ENCODE measurements around the gene GPR25.
"Not testable (repeated sequence)": the region's sequence is repeated elsewhere in the genome, so short reads cannot be mapped to it uniquely, and the experiment has no call there.

Gene GPR25

GRCh38 chr1:200895801-200896530 is 23.2 kb downstream of the GPR25 start:
- no peak for DNase-seq

DNA sequence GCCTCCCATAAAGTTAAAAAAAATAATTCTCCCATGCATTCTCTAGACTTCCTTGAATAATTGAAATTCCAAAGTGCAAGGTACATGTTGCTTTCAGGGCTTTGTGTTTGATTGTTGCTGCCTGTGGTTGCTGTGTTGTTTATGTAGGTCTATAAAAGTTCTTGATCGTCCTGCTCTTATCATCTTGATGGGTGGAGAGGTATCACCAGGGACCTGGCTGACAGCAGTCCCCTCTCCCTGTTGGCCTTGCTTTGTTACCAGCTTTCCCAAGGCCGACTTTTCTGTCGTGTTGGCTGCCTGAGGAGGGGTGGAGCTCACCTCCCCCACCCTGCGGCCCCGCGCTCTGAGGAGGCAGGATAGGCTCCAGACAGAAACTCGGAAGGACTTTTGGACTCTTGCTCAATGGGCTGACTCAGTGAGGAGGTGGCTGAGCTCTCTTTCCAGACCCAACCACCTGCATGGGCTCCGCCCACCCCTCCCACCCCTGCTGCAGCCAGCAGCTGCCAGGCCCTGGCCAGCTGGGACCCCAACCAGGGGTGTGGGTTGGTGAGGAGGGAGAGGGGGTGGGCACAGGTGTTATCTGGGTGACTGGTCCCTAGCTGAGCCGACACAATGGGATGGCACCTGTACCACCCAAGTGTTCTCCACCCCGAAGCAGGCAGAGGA is 23.9 kb downstream of the GPR25 start:
- DNase-seq, result no peak

- DNase-seq, result no peak
These were observed 24.5 kb downstream of the GPR25 start for GRCh38 chr1:200897259-200897658.

- DNase-seq, result no peak
These were observed 26.2 kb downstream of the GPR25 start for GRCh38 chr1:200899015-200899386.

DNA sequence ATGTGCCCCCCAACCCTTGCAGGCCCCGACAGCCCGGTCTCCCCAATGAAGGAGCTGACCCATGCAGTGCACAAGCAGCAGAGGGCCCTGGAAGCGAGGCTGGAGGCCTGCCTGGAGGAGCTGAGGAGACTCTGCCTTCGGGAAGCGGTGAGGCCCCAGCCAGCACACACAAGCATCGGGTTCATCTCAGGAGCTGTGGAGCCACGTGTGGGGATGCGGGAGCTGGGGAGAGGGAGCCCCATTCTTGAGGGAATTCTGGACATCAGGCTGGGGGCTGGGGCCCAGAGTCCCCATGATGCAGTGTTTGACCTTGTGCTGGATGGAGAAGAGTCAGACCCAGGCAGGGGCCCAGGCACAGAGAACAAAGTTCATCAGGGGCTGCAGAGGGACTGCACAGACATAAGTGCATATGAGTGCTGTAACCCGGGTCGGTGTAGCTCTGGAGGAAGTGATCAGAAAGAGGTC is 26.7 kb downstream of the GPR25 start:
- DNase-seq, result no peak

GRCh38 chr1:200899954-200900867 is 27.4 kb downstream of the GPR25 start:
- no peak for DNase-seq

GRCh38 chr1:200900877-200901276 is 28.1 kb downstream of the GPR25 start:
- DNase-seq, result peak; percentile 22

DNA sequence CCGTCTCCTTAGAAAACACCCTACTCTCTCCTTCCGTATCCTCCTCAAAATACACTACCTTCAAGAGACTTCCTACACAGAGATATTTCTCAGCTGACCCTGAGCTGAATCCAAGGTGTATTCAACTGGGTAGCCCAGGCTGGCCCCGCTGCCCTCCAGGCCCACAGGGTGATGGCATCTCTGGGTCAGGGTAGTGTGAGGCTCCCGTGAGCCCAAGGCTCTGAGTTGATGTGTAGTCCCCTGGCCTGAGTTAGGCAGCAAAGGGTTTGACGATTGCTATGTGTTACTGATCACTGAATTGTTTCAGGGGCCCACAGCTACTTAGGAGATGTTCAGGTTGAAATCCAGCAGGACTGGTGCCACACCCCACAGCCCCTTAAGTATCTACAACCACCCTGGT is 28.6 kb downstream of the GPR25 start:
- DNase-seq, result no peak

DNA sequence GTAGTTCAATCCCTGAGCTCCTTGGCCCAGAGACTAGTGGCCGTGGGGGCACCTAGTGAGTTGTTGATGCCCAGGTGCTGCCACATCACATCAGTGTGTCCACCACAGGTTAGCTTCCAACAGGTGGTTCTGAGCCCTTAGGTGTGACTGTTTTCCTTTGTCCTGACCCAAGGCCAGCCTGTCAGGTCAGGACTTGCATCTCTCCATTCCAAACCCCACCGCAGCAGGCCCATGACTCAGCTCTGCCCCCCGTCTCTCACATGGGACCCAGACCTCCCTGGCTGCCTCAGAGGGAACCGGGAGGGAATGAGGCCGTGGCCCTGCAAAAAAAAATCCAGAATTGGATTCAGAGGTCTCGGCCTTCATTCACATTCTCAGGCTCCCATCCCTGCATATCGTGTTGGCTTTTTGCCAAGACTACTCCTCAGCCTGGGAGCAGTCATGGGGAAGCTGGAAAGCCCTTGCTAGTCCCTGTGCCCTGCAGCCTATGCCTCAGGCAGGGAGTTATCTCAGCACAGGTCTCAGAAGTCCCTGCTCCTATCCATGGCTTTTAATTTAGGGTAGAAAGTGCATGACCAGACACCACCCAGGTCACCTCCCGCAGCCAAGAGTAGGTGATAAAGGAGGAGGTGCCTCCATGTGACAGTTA is 29.1 kb downstream of the GPR25 start:
- no peak for DNase-seq

DNA sequence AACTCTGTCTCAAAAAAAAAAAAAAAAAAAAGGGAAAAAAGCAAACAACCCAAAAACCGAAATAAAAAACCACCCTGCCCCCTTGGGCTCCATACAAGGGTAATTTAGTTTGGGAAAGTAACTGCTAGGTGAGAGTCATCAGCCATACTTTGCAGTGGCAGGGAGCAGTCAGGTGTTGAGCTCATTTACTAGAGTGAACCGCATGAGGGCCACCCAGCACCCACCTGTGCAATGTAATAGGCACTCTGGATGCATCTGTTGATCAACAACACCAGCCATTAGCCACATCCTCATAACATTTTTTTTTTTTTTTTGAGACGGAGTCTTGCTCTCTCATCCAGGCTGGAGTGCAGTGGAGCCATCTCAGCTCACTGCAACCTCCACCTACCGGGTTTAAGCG is 31.0 kb downstream of the GPR25 start:
- DNase-seq, result no peak

GRCh38 chr1:200904772-200905171 is 32.0 kb downstream of the GPR25 start:
- no peak for DNase-seq

- no peak for DNase-seq
These were observed 32.8 kb downstream of the GPR25 start for GRCh38 chr1:200905411-200906052.

DNA sequence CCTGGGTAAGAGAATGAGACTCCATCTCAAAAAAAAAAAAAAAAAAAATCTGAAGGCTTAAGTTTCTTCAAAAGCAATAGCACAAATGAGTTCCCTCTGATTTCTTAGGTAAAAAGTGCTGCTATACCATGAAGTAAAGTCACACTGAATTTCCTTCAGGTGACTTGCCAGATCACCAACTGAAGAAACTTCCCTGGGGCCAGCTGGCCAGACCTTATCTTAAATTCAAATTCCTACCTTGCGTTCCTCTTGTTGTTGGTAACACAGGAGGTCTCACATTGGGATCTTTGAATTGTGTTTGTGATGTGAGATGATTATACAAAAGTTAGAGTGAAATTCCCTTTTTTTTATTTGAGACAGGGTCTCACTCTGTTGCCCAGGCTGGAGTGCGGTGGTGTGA is 33.7 kb downstream of the GPR25 start:
- DNase-seq, result no peak

DNA sequence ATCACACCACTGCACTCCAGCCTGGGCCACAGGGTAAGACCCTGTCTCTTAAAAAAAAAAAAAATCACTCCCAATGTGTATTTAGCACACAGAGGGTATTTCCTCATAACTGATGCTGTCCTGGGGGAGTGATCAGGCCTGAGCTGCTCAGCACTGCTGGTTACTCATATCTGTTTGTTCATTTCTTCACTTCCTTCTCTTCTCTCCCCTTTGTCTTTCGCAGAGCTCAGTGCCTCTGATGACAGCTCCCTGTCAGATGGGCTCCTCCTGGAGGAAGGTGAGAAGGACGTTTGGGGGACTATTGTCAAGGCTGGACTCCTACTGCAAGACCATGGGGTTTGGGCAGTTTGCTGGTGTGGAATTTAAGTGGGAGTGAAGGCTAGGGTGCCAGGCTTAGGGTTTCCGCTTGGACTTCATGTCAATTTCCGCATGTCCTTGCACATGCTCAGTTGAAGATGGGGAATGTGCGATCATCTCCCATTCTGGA is 34.9 kb downstream of the GPR25 start:
- DNase-seq, result no peak

DNA sequence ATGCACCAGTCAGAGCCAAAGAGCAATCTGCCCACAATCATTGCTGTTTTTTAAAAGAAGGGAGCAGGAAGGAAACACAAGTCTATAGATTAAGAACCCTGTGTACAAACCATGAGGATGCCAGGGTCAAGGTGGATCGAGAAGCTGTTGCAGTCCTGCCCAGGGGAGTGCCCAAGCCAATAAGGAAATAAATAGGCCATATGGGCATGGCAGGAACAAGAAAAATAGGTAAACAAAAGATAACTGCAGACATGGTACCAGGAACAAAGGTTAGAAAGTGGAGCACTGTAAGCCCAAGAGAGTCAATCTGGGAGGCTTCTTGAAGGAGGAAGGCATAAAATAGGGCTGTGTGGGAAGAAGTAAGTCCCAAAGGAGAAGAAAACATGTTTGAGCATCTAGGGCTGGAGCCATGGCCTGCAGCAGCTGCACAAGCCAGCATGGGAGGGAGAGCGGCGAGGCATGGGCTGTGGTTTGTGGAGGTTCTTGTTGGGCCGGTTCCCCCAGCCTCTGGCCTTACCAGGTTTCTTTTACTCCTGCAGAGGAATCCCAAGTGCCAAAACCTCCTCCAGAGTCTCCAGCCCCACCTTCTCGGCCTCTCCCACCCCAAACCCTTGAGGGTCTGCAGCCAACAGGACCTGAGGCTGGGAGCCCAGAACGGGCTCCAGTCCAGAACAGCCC is 35.5 kb downstream of the GPR25 start:
- DNase-seq, result no peak

- DNase-seq, result no peak
These were observed 36.3 kb downstream of the GPR25 start for GRCh38 chr1:200909071-200909470.

GRCh38 chr1:200909757-200910239 is 37.0 kb downstream of the GPR25 start:
- no peak for DNase-seq

GRCh38 chr1:200911361-200911760 is 38.6 kb downstream of the GPR25 start:
- no peak for DNase-seq

DNA sequence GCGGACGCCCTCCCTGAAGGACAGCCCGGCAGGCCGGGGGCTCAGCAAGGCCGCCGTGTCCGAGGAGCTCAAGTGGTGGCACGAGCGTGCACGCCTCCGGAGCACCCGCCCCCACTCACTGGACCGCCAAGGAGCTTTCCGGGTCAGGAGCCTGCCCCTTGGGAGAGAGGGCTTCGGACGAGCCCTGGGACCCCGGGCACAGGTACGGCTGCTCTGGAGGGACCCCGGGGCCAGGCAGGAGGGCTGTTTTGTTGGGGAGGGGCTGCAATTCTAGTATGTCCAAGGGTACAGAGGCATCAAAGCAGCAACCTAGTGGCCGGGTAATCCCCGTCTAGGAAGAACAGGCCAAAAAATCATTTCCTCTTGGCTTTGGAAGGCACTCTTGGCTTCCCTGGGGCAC is 39.2 kb downstream of the GPR25 start:
- not testable (repeated sequence) for DNase-seq

GRCh38 chr1:200912737-200913407 is 40.1 kb downstream of the GPR25 start:
- DNase-seq, result no peak

DNA sequence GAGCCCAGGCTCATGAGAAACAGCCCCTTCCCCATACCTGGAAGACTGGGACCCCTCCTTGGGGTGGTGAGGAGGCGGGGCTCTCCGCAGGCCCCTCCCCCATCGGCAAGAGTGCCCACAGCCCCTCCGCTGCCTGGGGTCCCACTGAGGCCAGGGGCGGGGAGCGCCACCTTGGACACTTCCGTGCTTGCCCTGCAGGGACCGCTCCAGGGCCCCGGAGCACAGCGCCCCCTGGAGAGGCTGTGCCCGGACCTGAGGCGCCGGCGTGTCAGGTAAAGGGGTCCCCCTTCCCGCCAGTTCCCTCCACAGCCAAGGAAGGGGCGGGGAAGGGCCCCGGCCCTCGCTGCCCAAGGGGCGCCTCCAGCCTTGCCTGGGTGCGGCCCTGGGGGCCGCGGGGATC is 43.4 kb downstream of the GPR25 start:
- DNase-seq, result no peak
